Mucosa of rectum (tissue), 2 donors: Measurements from ENCODE around the gene ESAM.

ENCODE experiments used
- H3K27ac ChIP-seq, 2 donors: one replicate each; pipeline ENCODE4 v1.7.0; 2013; ENCODE audit warnings: inconsistent platforms in 2 of 2, low read depth in 2 of 2, low read length in 2 of 2
- H3K27me3 ChIP-seq, 2 donors: one replicate each; pipeline ENCODE4 v1.7.0; 2013; ENCODE audit warnings: low read length in 2 of 2; ENCODE audit not compliant: control insufficient read depth in 2 of 2, insufficient read depth in 2 of 2
- H3K36me3 ChIP-seq, 2 donors: one replicate each; pipeline ENCODE4 v1.7.0; 2013; ENCODE audit warnings: low read length in 2 of 2; ENCODE audit not compliant: control insufficient read depth in 2 of 2, insufficient read depth in 2 of 2
- H3K4me1 ChIP-seq, 2 donors: one replicate each; pipeline ENCODE4 v1.7.0; 2013; ENCODE audit warnings: low read length in 2 of 2, mild to moderate bottlenecking in 1 of 2; ENCODE audit not compliant: control insufficient read depth in 2 of 2, insufficient read depth in 2 of 2
- H3K4me3 ChIP-seq, 2 donors: one replicate each; pipeline ENCODE4 v1.7.0; 2013; ENCODE audit warnings: low read length in 2 of 2
- H3K9ac ChIP-seq, 2 donors: one replicate each; pipeline ENCODE4 v1.7.0; 2013; ENCODE audit warnings: low read length in 2 of 2, low read depth in 1 of 2, mild to moderate bottlenecking in 1 of 2
- H3K9me3 ChIP-seq, 2 donors: one replicate each; pipeline ENCODE4 v1.7.0; 2013; ENCODE audit warnings: low read length in 2 of 2; ENCODE audit not compliant: control insufficient read depth in 2 of 2
- donor health status: healthy.
- donor health status: Normal muscosa, but diverticular disease.

Gene ESAM

GRCh38 chr11:124716591-124716990 is 45.5 kb downstream of the ESAM start:
- H3K4me1 ChIP-seq, result peaks cover 3 to 11% of the 10 kb centered on the region in 2 donors
- H3K4me3 ChIP-seq, result no peak overlapping the region
- H3K27me3 ChIP-seq, result peaks cover 18 to 20% of the 10 kb centered on the region in 2 donors
- H3K9me3 ChIP-seq, result no peaks in the 10 kb centered on the region
- H3K36me3 ChIP-seq, result no peaks in the 10 kb centered on the region
- H3K9ac ChIP-seq, result no peak overlapping the region
- no peak overlapping the region for H3K27ac ChIP-seq

DNA sequence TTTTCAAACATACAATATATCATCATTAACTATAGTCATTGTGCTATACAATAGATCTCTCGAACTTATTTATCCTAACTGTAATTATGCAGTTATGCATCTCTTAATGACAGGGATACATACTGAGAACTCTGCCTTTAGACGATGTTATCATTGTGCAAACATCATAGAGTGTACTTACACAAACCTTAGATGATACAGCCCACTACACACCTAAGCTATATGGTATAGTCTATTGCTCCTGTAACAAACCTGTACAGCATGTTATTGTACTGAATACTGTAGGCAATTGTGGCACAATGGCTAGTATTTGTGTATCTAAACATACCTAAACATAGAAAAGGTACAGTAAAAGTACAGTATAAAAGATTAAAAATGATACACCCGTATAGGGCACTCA is 49.7 kb downstream of the ESAM start:
- Histone ChIP-seq H3K9ac (no peak overlapping the region), H3K27ac (no peak overlapping the region), H3K9me3 (peaks cover 0 to 3% of the 10 kb centered on the region in 2 donors), H3K4me3 (no peak overlapping the region), H3K27me3 (peaks cover 0 to 1% of the 10 kb centered on the region in 2 donors), H3K36me3 (no peaks in the 10 kb centered on the region), H3K4me1 (no peaks in the 10 kb centered on the region)

DNA sequence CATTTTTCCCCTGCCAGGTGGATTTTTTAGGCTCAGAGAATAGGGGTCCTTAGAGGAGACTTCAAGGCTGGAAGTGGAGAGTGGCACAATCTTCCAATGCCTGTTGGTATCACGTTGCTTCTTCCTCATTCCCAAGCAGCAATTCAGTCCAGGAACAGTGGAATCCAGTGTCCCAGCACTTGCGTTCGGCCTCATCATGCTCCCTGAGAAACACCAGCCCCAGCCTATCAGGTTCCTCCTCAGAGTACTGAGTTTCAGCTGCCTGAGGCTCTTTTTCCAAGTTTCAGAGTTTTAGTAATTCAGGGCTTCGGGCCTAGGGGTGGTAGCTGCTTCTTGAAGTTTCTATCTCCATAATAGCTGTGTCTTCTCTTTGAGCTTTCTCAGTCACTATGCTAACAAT is 54.3 kb downstream of the ESAM start:
- no peak overlapping the region for H3K27ac ChIP-seq
- no peaks in the 10 kb centered on the region for H3K27me3 ChIP-seq
- no peaks in the 10 kb centered on the region for H3K4me1 ChIP-seq
- peaks cover 0 to 3% of the 10 kb centered on the region in 2 donors for H3K9me3 ChIP-seq
- H3K9ac ChIP-seq, result no peak overlapping the region
- no peaks in the 10 kb centered on the region for H3K36me3 ChIP-seq
- H3K4me3 ChIP-seq, result no peak overlapping the region
